HUES64 (cell line): ENCODE data around the gene POU2F2.

Source experiments
- H3K27ac ChIP-seq: 2 replicates; pipeline ENCODE4 v1.7.0; 2013; ENCODE audit warnings: low read depth, low read length, inconsistent platforms
- H3K27me3 ChIP-seq: 2 replicates; pipeline ENCODE4 v1.6.1; 2013; ENCODE audit warnings: mild to moderate bottlenecking, low read length; ENCODE audit not compliant: insufficient read depth
- H3K36me3 ChIP-seq: 2 replicates; pipeline ENCODE4 v1.6.1; 2013; ENCODE audit warnings: mild to moderate bottlenecking, low read length; ENCODE audit not compliant: insufficient read depth
- H3K4me1 ChIP-seq: 2 replicates; pipeline ENCODE4 v1.6.1; 2013; ENCODE audit warnings: mild to moderate bottlenecking, low read length, moderate library complexity; ENCODE audit not compliant: insufficient read depth
- H3K4me3 ChIP-seq: 2 replicates; pipeline ENCODE4 v1.5.1; 2013; ENCODE audit warnings: mild to moderate bottlenecking, low read length, moderate library complexity
- H3K9ac ChIP-seq: 2 replicates; pipeline ENCODE4 v1.6.1; 2013; ENCODE audit warnings: mild to moderate bottlenecking, low read depth, low read length
- H3K9me3 ChIP-seq: 2 replicates; pipeline ENCODE4 v1.6.1; 2013; ENCODE audit warnings: low read depth, low read length; ENCODE audit not compliant: insufficient read depth
- WGBS: fragments of 150-250, 120-280 bp; methylation state at CpG from one replicate; pipeline ENCODE4 v1.1.7; 2013; ENCODE audit warnings: missing lambda C conversion rate; 5-methylcytosine and 5-hydroxymethylcytosine counted together

Gene POU2F2

GRCh38 chr19:42066075-42066754 lies 66.0 kb downstream of the POU2F2 start:
- Histone ChIP-seq H3K4me3 (no peak overlapping the region), H3K27me3 (no peaks in the 10 kb centered on the region), H3K4me1 (0 out of 2 replicates have a peak, but pooled peaks cover 7% of the 10 kb centered on the region), H3K9me3 (no peaks in the 10 kb centered on the region), H3K36me3 (peaks cover 46% of the 10 kb centered on the region), H3K27ac (no peak overlapping the region), H3K9ac (no peak overlapping the region)
- 79% methylated on average over 9 of the region's 9 CpGs for WGBS

- Histone ChIP-seq H3K27me3 (no peaks in the 10 kb centered on the region), H3K9me3 (no peaks in the 10 kb centered on the region), H3K4me3 (no peak overlapping the region), H3K4me1 (0 out of 2 replicates have a peak, but pooled peaks cover 5% of the 10 kb centered on the region), H3K36me3 (peaks cover 50% of the 10 kb centered on the region), H3K9ac (no peak overlapping the region), H3K27ac (no peak overlapping the region)
- WGBS = 97% methylated on average over 9 of the region's 9 CpGs
Observed at GRCh38 chr19:42065511-42065910, 66.7 kb downstream of the POU2F2 start.

- H3K9ac ChIP-seq = no peak overlapping the region
- H3K27ac ChIP-seq = no peak overlapping the region
- no peak overlapping the region for H3K4me3 ChIP-seq
- H3K9me3 ChIP-seq = no peaks in the 10 kb centered on the region
- 0 out of 2 replicates have a peak, but pooled peaks cover 3% of the 10 kb centered on the region for H3K4me1 ChIP-seq
- H3K27me3 ChIP-seq = no peaks in the 10 kb centered on the region
- WGBS = 96% methylated on average over 13 of the region's 13 CpGs
- H3K36me3 ChIP-seq = peaks cover 54% of the 10 kb centered on the region
Observed at GRCh38 chr19:42065051-42065450, 67.2 kb downstream of the POU2F2 start.

GRCh38 chr19:42064432-42064831 lies 67.8 kb downstream of the POU2F2 start:
- no peak overlapping the region for H3K4me3 ChIP-seq
- H3K36me3 ChIP-seq = peaks cover 60% of the 10 kb centered on the region
- H3K27ac ChIP-seq = no peak overlapping the region
- no peak overlapping the region for H3K9ac ChIP-seq
- 94% methylated on average over 6 of the region's 6 CpGs for WGBS
- 0 out of 2 replicates have a peak, but pooled peaks cover 3% of the 10 kb centered on the region for H3K4me1 ChIP-seq
- no peaks in the 10 kb centered on the region for H3K27me3 ChIP-seq
- H3K9me3 ChIP-seq = no peaks in the 10 kb centered on the region

GRCh38 chr19:42062381-42062780 lies 69.9 kb downstream of the POU2F2 start:
- Histone ChIP-seq H3K9me3 (no peaks in the 10 kb centered on the region), H3K4me3 (no peak overlapping the region), H3K9ac (no peak overlapping the region), H3K27ac (no peak overlapping the region), H3K36me3 (peaks cover 75% of the 10 kb centered on the region), H3K27me3 (no peaks in the 10 kb centered on the region), H3K4me1 (no peaks in the 10 kb centered on the region)
- 96% methylated on average over 16 of the region's 16 CpGs for WGBS

- H3K4me1 ChIP-seq = no peaks in the 10 kb centered on the region
- no peak overlapping the region for H3K9ac ChIP-seq
- no peak overlapping the region for H3K4me3 ChIP-seq
- H3K9me3 ChIP-seq = no peaks in the 10 kb centered on the region
- no peaks in the 10 kb centered on the region for H3K27me3 ChIP-seq
- H3K27ac ChIP-seq = no peak overlapping the region
- peaks cover 90% of the 10 kb centered on the region for H3K36me3 ChIP-seq
- 90% methylated on average over 3 of the region's 3 CpGs for WGBS
Observed at GRCh38 chr19:42060117-42060516, 72.1 kb downstream of the POU2F2 start.

GRCh38 chr19:42059196-42059595 lies 73.0 kb downstream of the POU2F2 start:
- Histone ChIP-seq H3K4me1 (no peaks in the 10 kb centered on the region), H3K27ac (no peak overlapping the region), H3K9me3 (no peaks in the 10 kb centered on the region), H3K9ac (no peak overlapping the region), H3K36me3 (peaks cover 90% of the 10 kb centered on the region), H3K27me3 (no peaks in the 10 kb centered on the region), H3K4me3 (no peak overlapping the region)
- WGBS = 94% methylated on average over 13 of the region's 13 CpGs

GRCh38 chr19:42057846-42058245 lies 74.4 kb downstream of the POU2F2 start:
- Histone ChIP-seq H3K27me3 (no peaks in the 10 kb centered on the region), H3K36me3 (peaks cover 90% of the 10 kb centered on the region), H3K9me3 (no peaks in the 10 kb centered on the region), H3K4me3 (no peak overlapping the region), H3K27ac (no peak overlapping the region), H3K9ac (no peak overlapping the region), H3K4me1 (no peaks in the 10 kb centered on the region)
- WGBS = 95% methylated on average over 7 of the region's 7 CpGs

GRCh38 chr19:42054205-42054604 lies 78.0 kb downstream of the POU2F2 start:
- H3K4me1 ChIP-seq = no peaks in the 10 kb centered on the region
- no peak overlapping the region for H3K27ac ChIP-seq
- WGBS = 91% methylated on average over 18 of the region's 18 CpGs

GRCh38 chr19:42053037-42053935 lies 79.0 kb downstream of the POU2F2 start:
- no peaks in the 10 kb centered on the region for H3K4me1 ChIP-seq
- no peak overlapping the region for H3K9ac ChIP-seq
- H3K27me3 ChIP-seq = no peaks in the 10 kb centered on the region
- no peak overlapping the region for H3K4me3 ChIP-seq
- no peaks in the 10 kb centered on the region for H3K9me3 ChIP-seq
- H3K36me3 ChIP-seq = peaks cover 79% of the 10 kb centered on the region
- H3K27ac ChIP-seq = no peak overlapping the region
- WGBS = 96% methylated on average over 17 of the region's 17 CpGs

More at GRCh38 chr19:42054205-42054604, 78.0 kb downstream of the POU2F2 start:
- Histone ChIP-seq H3K9ac (no peak overlapping the region), H3K27me3 (no peaks in the 10 kb centered on the region), H3K9me3 (no peaks in the 10 kb centered on the region), H3K4me3 (no peak overlapping the region), H3K36me3 (peaks cover 78% of the 10 kb centered on the region)

- 92% methylated on average over 10 of the region's 10 CpGs for WGBS
- no peak overlapping the region for H3K9ac ChIP-seq
- no peak overlapping the region for H3K27ac ChIP-seq
- peaks cover 72% of the 10 kb centered on the region for H3K36me3 ChIP-seq
- H3K27me3 ChIP-seq = no peaks in the 10 kb centered on the region
- no peaks in the 10 kb centered on the region for H3K4me1 ChIP-seq
- no peaks in the 10 kb centered on the region for H3K9me3 ChIP-seq
- no peak overlapping the region for H3K4me3 ChIP-seq
Observed at GRCh38 chr19:42052241-42052863, 79.9 kb downstream of the POU2F2 start.
